ENCODE results near the gene FAT2.

- TF ChIP-seq RAD21 (conservative IDR thresholded peaks at IDR 0.05 in 1 of 2, IDR thresholded peaks at IDR 0.05 in 1 of 2), result no peak
- TF ChIP-seq, protein P1, sequence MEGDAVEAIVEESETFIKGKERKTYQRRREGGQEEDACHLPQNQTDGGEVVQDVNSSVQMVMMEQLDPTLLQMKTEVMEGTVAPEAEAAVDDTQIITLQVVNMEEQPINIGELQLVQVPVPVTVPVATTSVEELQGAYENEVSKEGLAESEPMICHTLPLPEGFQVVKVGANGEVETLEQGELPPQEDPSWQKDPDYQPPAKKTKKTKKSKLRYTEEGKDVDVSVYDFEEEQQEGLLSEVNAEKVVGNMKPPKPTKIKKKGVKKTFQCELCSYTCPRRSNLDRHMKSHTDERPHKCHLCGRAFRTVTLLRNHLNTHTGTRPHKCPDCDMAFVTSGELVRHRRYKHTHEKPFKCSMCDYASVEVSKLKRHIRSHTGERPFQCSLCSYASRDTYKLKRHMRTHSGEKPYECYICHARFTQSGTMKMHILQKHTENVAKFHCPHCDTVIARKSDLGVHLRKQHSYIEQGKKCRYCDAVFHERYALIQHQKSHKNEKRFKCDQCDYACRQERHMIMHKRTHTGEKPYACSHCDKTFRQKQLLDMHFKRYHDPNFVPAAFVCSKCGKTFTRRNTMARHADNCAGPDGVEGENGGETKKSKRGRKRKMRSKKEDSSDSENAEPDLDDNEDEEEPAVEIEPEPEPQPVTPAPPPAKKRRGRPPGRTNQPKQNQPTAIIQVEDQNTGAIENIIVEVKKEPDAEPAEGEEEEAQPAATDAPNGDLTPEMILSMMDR (IDR thresholded peaks at IDR 0.05), result no peak
- TF ChIP-seq ZSCAN20 (CRISPR knock-in tag; IDR thresholded peaks at IDR 0.05), result no peak
Measured at GRCh38 chr5:151581812-151582583, 9.1 kb downstream of the FAT2 start.

All from A549 (cell line).